Activated naive CD4-positive, alpha-beta T cell treated with anti-CD3 and anti-CD28 coated beads, Interleukin-2, amount 50 U/mL, for 24 hours (primary cell): Measurements from ENCODE around the gene U2AF2.

Source experiments
- H3K27ac Mint-ChIP-seq: one replicate; pipeline ENCODE4 v1.8.0; 2021; ENCODE audit warnings: mild to moderate bottlenecking, mixed read lengths
- H3K27me3 Mint-ChIP-seq: one replicate; pipeline ENCODE4 v1.8.0; 2021; ENCODE audit warnings: mixed read lengths
- H3K36me3 Mint-ChIP-seq: one replicate; pipeline ENCODE4 v1.8.0; 2021; ENCODE audit warnings: mixed read lengths
- H3K4me1 Mint-ChIP-seq: one replicate; pipeline ENCODE4 v1.8.0; 2021; ENCODE audit warnings: mixed read lengths
- H3K4me3 Mint-ChIP-seq: one replicate; pipeline ENCODE4 v1.8.0; 2021; ENCODE audit warnings: mild to moderate bottlenecking, mixed read lengths
- H3K9me3 Mint-ChIP-seq: one replicate; pipeline ENCODE4 v1.8.0; 2021; ENCODE audit warnings: mixed read lengths

U2AF2 gene

DNA sequence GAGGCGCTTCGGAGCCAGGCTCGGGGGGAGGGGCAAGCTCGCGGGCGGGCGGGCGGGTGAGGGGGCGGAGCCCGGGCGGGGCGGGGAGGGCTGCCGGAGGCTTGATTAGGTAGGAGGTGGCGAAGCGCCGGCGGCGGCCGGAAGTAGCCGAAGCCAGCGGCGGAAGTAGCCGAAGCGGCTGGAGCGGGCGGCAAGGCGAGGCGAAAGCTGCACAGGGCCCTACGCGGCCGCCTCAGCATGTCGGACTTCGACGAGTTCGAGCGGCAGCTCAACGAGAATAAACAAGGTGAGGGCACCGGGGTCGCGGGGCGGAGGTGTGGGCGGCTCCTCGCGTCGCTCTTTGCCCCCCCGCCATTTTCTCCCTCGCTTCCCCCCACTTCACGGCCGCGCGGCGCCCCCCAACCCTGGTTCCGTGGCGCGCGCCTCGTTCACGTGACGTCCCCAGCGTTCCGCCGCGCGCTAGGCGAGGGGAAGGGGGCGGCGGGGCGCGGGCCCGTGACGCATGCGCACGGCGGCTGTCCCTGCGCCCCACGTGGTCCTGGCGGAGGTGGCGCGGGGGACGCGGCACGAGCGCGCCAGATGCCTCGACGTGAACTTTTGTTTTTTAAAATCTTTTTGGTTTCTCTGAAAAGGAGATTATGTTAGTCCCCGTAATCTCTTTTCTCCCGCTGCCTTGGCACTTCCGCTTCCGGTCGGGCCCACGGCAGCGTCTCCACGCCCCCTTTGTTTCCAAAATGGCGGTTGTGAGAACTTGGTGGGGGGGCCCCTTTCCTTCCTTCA, at the start of gene U2AF2:
TSS of gene U2AF2 (plus strand) at position 168 of the 780 bp plus-strand sequence. CDS start at position 238, 70 bp downstream.
- Mint-ChIP-seq H3K4me1 (peaks cover 39% of the 10 kb centered on the region), H3K27me3 (no peaks in the 10 kb centered on the region), H3K9me3 (no peaks in the 10 kb centered on the region), H3K4me3 (peak within 1 kb of the TSS; percentile 93), H3K27ac (peak within 1 kb of the TSS; percentile 99), H3K36me3 (peaks cover 7% of the 10 kb centered on the region)

DNA sequence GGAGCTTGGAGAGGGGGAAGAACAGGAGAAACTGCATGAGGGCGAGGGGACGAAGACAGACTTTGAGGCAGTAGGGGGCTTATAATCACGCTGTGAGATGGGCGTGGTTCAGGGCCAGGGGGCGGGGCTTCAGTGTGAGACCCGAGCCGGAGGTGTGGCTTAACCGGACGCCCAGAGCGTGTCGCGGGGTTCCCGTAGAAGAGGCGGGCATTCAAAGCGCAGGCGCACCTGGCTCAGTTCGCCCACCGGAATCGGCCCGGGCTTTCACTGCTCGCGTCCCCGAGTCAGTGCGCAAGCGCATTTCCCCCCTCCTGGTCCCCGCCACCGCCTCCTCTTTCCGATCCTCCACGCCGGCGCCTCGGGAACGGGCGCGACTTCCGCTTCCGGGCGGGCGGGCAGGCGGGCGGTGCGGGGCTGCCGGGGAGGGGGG, 49.6 kb upstream of the U2AF2 start:
- Mint-ChIP-seq H3K36me3 (peaks cover 4% of the 10 kb centered on the region), H3K27me3 (no peaks in the 10 kb centered on the region), H3K4me3 (peak overlapping the region; percentile 96), H3K27ac (peak overlapping the region; percentile 92), H3K4me1 (peaks cover 61% of the 10 kb centered on the region), H3K9me3 (no peaks in the 10 kb centered on the region)

DNA sequence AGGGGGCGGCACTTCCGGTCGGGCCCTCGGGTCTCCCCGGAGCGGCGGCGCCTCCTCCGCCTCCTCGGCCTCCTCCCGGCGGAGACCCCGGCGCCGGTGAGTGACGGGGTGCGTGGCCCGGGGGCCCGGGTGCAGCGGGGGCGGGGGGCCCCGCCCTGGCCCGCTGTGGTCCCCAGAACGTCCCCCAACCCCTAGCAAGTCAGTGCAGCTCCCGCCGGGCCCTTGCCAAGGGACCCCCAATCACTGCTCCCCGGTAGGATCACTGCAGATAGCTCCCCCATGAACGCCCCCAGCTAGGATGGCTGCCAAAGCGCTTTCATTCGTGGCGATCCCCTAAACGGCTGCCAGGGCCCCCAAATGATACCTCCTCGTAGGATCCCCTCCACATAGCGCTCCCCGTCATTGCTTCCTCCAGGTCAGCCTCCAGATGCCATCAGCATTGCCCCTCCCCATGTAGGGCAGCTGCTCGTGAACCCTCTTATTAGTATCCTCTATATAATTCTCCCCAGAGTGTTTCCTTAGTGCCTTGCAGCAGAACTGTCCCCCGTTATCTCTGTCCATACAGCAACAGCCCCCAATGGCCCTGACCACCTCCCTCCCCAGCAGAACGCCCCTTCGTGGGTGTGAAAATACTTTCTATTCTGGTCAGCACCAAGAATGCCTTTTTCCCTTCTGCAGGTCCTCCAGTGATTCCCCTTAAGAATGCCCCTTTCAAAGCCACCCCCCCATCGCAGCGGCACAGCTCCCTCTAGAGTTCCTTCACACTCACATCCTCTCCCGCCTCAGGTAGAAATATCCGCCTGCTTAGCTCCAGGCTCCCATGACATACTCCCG, 49.0 kb upstream of the U2AF2 start, which contains the start of gene ZNF865:
TSS of gene ZNF865 (plus strand) at position 11 of the 834 bp plus-strand sequence. CDS start 7,972 bp downstream, outside the sequence.
- no peaks in the 10 kb centered on the region for H3K27me3 Mint-ChIP-seq
- H3K9me3 Mint-ChIP-seq: no peaks in the 10 kb centered on the region
- peak within 1 kb of the TSS; percentile 97 for H3K4me3 Mint-ChIP-seq
- peak within 1 kb of the TSS; percentile 93 for H3K27ac Mint-ChIP-seq
- H3K4me1 Mint-ChIP-seq: peaks cover 61% of the 10 kb centered on the region
- H3K36me3 Mint-ChIP-seq: peaks cover 4% of the 10 kb centered on the region

DNA sequence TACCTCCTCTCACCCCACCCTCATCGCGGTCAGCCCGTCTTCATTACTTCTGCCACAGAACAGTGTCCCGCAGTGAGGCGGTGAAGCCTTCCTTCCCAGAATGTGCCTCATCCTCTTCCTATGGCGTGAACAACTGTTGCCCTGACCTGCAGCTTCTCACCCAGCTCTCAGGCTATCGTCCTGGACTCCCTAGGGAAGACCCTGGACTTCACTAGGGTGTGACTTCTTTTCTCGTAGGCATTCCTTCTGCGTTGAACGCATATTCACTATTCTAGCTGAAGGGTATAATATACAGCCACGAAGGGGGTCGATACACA, 48.4 kb upstream of the U2AF2 start:
- Mint-ChIP-seq H3K27me3 (no peaks in the 10 kb centered on the region), H3K4me3 (peak overlapping the region; percentile 97), H3K27ac (peak overlapping the region; percentile 93), H3K9me3 (no peaks in the 10 kb centered on the region), H3K4me1 (peaks cover 58% of the 10 kb centered on the region), H3K36me3 (peaks cover 4% of the 10 kb centered on the region)

DNA sequence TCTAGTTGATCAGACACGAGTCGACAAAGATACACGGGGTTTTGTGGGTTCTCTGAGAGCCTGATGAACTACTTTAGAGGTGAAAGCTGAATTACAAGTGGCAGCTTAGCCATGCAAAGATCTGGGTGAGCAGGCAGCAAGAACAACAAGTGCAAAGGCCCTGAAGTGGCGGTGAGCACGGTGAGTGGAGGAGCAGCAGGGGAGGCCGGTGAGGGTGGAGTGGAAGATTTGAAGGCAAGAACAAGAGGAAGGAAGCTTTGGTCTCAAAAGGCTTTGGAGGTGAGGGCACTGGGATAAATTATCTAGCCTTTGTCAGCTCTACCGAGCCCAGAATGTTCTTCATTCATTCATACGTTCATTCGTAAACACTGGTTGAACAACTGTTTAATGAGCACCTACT, 48.0 kb upstream of the U2AF2 start:
- H3K27me3 Mint-ChIP-seq: no peaks in the 10 kb centered on the region
- peaks cover 58% of the 10 kb centered on the region for H3K4me1 Mint-ChIP-seq
- no peaks in the 10 kb centered on the region for H3K9me3 Mint-ChIP-seq
- H3K4me3 Mint-ChIP-seq: peak overlapping the region; percentile 97
- H3K36me3 Mint-ChIP-seq: peaks cover 4% of the 10 kb centered on the region
- H3K27ac Mint-ChIP-seq: peak overlapping the region; percentile 93

DNA sequence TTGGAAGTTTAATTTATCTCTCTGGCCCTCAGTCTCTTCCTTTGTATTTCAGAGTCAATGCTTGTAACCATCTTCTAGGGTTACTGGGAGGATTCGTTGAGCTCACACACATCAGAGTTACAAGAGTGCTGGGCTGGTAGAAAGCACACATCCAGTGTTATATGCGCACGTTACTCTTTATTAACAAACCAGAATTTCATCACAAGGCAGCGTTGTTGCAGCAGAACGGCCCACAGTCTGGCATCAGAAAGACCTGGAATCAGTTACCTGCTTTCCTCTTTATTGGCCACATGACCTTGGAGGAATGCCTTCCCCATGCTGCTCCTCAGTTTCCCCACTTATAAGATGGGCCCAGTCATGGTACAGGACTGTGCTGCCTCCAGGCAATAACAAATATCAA, 45.5 kb upstream of the U2AF2 start:
- Mint-ChIP-seq H3K27me3 (no peaks in the 10 kb centered on the region), H3K36me3 (peaks cover 8% of the 10 kb centered on the region), H3K4me3 (no peak overlapping the region), H3K27ac (no peak overlapping the region), H3K4me1 (peaks cover 60% of the 10 kb centered on the region), H3K9me3 (no peaks in the 10 kb centered on the region)

DNA sequence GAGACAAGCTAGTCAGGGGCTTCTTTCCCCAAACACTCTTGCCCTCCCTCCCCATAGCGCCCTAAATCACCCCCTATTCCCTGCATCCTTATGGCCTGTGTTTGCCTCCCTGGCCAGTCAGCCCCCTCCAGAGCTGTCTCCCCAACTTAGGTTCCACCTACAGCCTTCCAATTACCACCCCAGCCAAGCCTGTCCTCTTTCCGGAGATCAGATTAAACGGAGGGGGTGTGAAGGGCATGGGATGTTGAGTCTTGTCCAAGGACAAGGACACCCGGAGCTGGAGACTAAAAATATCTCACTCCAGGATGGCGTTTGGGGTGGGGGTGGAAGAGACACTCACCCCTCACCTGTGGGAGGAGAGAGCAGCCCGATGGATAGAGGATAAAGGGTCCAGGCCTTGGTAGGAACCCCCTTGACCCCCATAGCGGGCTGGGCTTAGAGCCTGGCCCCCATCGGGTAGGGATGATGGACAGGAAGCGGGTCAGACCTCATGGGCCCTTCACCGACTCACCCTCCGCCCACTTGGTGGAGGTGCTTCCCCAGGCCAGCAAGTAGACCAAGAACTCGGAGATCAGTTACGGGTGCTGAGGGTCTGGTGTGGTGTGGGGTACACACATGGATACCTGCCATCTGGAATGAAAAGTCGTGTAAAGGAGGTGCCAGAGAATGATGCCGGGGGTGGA, 43.4 kb upstream of the U2AF2 start:
- Mint-ChIP-seq H3K9me3 (no peaks in the 10 kb centered on the region), H3K27ac (peak overlapping the region; percentile 62), H3K4me1 (peaks cover 48% of the 10 kb centered on the region), H3K4me3 (no peak overlapping the region), H3K36me3 (peaks cover 9% of the 10 kb centered on the region), H3K27me3 (no peaks in the 10 kb centered on the region)

DNA sequence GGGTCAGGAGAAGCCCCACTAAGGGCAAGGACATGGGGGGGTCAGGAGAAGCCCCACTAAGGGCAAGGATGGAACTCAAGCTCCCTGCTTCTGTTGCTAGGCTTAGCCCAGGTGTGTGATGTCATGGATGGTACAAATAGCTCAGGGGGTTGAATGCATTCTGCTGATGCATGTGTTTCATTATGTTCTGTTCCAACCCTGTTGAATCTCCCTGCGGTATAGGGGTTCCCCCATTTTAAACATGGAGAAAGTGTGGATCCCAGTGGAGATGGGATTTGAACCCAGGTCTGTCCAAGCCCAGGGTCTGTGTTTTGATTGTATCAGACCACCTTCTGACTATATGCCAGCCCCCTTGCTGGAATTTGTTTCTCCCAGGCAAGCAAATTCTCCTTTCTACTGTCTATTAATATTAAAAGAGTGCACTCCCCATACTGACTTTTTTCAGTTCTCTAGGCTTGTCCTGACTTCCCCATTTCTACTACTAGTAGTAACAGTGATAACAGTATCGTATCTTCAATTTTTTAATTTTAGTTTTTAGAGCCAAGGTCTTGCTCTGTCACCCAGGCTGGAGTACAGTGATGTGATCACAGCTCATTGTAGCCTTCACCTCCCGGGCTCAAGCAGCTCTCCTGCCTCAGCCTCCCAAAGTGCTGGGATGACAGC, 42.7 kb upstream of the U2AF2 start:
- Mint-ChIP-seq H3K4me1 (peaks cover 42% of the 10 kb centered on the region), H3K27me3 (no peaks in the 10 kb centered on the region), H3K9me3 (no peaks in the 10 kb centered on the region), H3K36me3 (peaks cover 9% of the 10 kb centered on the region), H3K4me3 (no peak overlapping the region), H3K27ac (peak overlapping the region; percentile 55)

DNA sequence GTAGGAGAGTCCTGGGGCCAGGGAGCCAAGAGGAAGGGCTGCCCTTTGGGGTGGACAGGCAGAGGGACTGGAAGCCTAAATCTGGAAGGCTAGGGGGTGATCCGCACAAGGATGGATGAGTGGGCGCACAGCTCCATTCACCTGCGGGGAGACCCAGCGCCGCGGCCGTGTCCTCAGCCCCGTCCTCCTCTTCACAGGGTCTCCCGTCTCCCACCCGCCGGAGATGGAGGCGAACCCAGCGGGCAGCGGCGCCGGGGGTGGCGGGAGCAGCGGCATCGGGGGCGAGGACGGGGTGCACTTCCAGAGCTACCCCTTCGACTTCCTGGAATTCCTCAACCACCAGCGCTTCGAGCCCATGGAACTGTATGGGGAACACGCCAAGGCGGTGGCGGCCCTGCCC, 41.4 kb upstream of the U2AF2 start:
- peaks cover 12% of the 10 kb centered on the region for H3K36me3 Mint-ChIP-seq

DNA sequence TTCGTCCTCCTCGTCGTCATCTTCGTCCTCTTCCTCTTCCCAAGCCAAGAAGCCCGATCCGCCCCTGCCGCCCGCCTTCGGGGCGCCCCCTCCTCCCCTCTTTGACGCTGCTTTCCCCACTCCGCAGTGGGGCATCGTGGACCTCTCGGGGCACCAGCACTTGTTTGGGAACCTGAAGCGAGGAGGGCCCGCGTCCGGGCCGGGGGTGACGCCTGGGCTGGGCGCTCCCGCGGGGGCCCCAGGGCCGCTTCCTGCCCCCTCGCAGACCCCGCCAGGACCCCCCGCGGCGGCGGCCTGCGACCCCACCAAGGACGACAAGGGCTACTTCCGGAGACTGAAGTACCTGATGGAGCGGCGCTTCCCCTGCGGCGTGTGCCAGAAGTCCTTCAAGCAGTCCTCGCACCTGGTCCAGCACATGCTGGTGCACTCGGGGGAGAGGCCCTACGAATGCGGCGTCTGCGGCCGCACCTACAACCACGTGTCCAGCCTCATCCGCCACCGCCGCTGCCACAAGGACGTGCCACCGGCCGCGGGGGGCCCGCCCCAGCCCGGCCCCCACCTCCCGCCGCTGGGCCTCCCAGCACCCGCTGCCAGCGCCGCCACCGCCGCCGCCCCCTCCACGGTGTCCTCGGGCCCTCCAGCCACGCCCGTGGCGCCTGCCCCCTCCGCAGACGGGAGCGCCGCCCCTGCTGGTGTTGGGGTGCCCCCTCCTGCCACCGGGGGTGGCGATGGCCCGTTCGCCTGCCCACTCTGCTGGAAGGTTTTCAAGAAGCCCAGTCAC, 40.7 kb upstream of the U2AF2 start:
- H3K27me3 Mint-ChIP-seq: no peaks in the 10 kb centered on the region
- peaks cover 10% of the 10 kb centered on the region for H3K36me3 Mint-ChIP-seq
- H3K27ac Mint-ChIP-seq: no peak overlapping the region
- H3K9me3 Mint-ChIP-seq: no peaks in the 10 kb centered on the region
- H3K4me3 Mint-ChIP-seq: no peak overlapping the region
- peaks cover 27% of the 10 kb centered on the region for H3K4me1 Mint-ChIP-seq

More for the DNA sequence above, 41.4 kb upstream of the U2AF2 start:
- Mint-ChIP-seq H3K9me3 (no peaks in the 10 kb centered on the region), H3K27ac (no peak overlapping the region), H3K4me3 (no peak overlapping the region), H3K4me1 (peaks cover 32% of the 10 kb centered on the region), H3K27me3 (no peaks in the 10 kb centered on the region)

DNA sequence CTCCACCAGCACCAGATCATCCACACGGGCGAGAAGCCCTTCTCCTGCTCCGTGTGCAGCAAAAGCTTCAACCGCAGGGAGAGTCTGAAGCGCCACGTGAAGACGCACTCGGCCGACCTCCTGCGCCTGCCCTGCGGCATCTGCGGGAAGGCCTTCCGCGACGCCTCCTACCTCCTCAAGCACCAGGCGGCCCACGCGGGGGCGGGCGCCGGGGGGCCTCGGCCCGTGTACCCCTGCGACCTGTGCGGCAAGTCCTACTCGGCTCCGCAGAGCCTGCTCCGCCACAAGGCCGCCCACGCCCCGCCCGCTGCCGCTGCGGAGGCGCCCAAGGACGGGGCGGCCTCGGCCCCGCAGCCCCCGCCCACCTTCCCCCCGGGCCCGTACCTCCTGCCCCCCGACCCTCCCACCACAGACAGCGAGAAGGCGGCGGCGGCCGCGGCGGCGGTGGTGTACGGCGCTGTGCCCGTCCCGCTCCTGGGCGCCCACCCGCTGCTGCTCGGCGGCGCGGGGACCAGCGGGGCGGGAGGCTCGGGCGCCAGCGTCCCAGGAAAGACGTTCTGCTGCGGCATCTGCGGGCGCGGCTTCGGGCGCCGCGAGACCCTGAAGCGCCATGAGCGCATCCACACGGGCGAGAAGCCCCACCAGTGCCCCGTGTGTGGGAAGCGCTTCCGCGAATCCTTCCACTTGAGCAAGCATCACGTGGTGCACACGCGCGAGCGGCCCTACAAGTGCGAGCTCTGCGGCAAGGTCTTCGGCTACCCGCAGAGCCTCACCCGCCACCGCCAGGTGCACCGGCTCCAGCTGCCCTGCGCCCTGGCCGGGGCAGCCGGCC, 39.9 kb upstream of the U2AF2 start:
- H3K27ac Mint-ChIP-seq: no peak overlapping the region
- H3K36me3 Mint-ChIP-seq: peaks cover 9% of the 10 kb centered on the region
- no peak overlapping the region for H3K4me3 Mint-ChIP-seq
- no peaks in the 10 kb centered on the region for H3K9me3 Mint-ChIP-seq
- H3K4me1 Mint-ChIP-seq: peaks cover 24% of the 10 kb centered on the region
- H3K27me3 Mint-ChIP-seq: no peaks in the 10 kb centered on the region

DNA sequence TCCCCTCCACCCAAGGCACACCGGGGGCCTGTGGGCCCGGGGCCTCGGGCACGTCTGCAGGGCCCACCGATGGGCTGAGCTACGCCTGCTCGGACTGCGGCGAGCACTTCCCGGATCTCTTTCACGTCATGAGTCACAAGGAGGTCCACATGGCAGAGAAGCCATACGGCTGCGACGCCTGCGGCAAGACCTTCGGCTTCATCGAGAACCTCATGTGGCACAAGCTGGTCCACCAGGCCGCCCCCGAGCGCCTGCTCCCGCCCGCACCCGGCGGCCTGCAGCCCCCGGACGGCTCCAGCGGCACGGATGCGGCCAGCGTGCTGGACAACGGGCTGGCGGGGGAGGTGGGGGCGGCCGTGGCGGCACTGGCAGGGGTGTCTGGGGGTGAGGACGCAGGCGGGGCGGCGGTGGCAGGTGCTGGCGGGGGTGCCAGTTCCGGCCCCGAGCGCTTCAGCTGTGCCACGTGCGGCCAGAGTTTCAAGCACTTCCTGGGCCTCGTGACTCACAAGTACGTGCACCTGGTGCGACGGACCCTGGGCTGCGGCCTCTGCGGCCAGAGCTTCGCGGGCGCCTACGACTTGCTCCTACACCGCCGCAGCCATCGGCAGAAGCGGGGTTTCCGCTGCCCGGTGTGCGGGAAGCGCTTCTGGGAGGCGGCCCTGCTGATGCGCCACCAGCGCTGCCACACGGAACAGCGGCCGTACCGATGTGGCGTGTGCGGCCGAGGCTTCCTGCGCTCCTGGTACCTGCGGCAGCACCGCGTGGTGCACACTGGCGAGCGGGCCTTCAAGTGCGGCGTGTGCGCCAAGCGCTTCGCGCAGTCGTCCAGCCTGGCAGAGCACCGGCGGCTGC, 39.1 kb upstream of the U2AF2 start:
- Mint-ChIP-seq H3K4me1 (peaks cover 31% of the 10 kb centered on the region), H3K27ac (no peak overlapping the region), H3K36me3 (peaks cover 8% of the 10 kb centered on the region), H3K4me3 (no peak overlapping the region), H3K9me3 (no peaks in the 10 kb centered on the region), H3K27me3 (no peaks in the 10 kb centered on the region)

DNA sequence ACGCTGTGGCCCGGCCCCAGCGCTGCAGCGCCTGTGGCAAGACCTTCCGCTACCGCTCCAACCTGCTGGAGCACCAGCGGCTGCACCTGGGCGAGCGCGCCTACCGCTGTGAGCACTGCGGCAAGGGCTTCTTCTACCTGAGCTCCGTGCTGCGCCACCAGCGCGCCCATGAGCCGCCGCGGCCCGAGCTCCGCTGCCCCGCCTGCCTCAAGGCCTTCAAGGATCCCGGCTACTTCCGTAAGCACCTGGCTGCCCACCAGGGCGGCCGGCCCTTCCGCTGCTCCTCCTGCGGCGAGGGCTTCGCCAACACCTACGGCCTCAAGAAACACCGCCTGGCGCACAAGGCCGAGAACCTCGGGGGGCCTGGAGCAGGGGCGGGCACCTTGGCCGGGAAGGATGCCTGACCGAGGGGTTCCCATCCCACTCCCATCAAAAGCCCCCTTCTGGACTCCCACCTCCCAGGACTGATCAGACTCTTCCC, 38.4 kb upstream of the U2AF2 start:
- peaks cover 36% of the 10 kb centered on the region for H3K4me1 Mint-ChIP-seq
- H3K27ac Mint-ChIP-seq: no peak overlapping the region
- no peak overlapping the region for H3K4me3 Mint-ChIP-seq
- no peaks in the 10 kb centered on the region for H3K27me3 Mint-ChIP-seq
- H3K36me3 Mint-ChIP-seq: peaks cover 8% of the 10 kb centered on the region
- no peaks in the 10 kb centered on the region for H3K9me3 Mint-ChIP-seq
